ENCODE data around the gene R3HDM4.

- no peak for TF ChIP-seq POLR2AphosphoS5 (IDR thresholded peaks at IDR 0.05; ENCODE audit: low read depth, low read length)
- TF ChIP-seq SIN3A (IDR thresholded peaks at IDR 0.05; ENCODE audit: borderline replicate concordance, insufficient read depth, low read length), result no peak
- TF ChIP-seq, protein P1, sequence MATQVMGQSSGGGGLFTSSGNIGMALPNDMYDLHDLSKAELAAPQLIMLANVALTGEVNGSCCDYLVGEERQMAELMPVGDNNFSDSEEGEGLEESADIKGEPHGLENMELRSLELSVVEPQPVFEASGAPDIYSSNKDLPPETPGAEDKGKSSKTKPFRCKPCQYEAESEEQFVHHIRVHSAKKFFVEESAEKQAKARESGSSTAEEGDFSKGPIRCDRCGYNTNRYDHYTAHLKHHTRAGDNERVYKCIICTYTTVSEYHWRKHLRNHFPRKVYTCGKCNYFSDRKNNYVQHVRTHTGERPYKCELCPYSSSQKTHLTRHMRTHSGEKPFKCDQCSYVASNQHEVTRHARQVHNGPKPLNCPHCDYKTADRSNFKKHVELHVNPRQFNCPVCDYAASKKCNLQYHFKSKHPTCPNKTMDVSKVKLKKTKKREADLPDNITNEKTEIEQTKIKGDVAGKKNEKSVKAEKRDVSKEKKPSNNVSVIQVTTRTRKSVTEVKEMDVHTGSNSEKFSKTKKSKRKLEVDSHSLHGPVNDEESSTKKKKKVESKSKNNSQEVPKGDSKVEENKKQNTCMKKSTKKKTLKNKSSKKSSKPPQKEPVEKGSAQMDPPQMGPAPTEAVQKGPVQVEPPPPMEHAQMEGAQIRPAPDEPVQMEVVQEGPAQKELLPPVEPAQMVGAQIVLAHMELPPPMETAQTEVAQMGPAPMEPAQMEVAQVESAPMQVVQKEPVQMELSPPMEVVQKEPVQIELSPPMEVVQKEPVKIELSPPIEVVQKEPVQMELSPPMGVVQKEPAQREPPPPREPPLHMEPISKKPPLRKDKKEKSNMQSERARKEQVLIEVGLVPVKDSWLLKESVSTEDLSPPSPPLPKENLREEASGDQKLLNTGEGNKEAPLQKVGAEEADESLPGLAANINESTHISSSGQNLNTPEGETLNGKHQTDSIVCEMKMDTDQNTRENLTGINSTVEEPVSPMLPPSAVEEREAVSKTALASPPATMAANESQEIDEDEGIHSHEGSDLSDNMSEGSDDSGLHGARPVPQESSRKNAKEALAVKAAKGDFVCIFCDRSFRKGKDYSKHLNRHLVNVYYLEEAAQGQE (IDR thresholded peaks at IDR 0.05; ENCODE audit: insufficient read depth in 1 of 2, low read depth in 2 of 2, low read length in 2 of 2), result no peak
These were observed 1.6 kb downstream of the R3HDM4 start for GRCh38 chr19:911197-912033.
